Left ventricle myocardium inferior (tissue), 1 donor: ENCODE data around the gene ATP6V1G2. TPM values are rescaled to one million over a fixed set of nuclear protein-coding genes. Genes with fewer than 3 reads are reported as not detected.

ENCODE experiments used
- DNase-seq: peaks from one replicate; pipeline ENCODE4 v3.0.0-alpha.2; 2020
- H3K27ac ChIP-seq: fragments of 200-600 bp; replicated peaks from 2 replicates; pipeline ENCODE4 v1.8.0; 2021
- H3K27me3 ChIP-seq: fragments of 200-600 bp; 2 replicates; pipeline ENCODE4 v1.8.0; 2021; ENCODE audit warnings: low read depth
- H3K36me3 ChIP-seq: fragments of 200-600 bp; 2 replicates; pipeline ENCODE4 v1.8.0; 2021
- H3K4me1 ChIP-seq: fragments of 200-600 bp; 2 replicates; pipeline ENCODE4 v1.8.0; 2021
- H3K4me3 ChIP-seq: fragments of 200-600 bp; 2 replicates; pipeline ENCODE4 v1.8.0; 2021; ENCODE audit warnings: mild to moderate bottlenecking, moderate library complexity
- H3K9me3 ChIP-seq: fragments of 200-600 bp; replicated peaks from 2 replicates; pipeline ENCODE4 v1.8.0; 2021
- intact Hi-C: fragments of 100-400 bp; cut with micrococcal nuclease; formaldehyde crosslinking; loops from one replicate; pipeline ENCODE4 v1.11.0; 2022
- total RNA-seq: library from RNA; stranded (reverse); fragmentation: NEBNext Ultra II Directional; extraction: Animal tissue kit (Norgen Biotek cat#: 25700); gene quantifications from one replicate; pipeline ENCODE4 v1.2.1, GENCODE V29; 2021
- TF ChIP-seq, protein P1 (sequence below): fragments of 200-600 bp; IDR thresholded peaks from 2 replicates; pipeline ENCODE4 v1.8.0; 2021; ENCODE audit warnings: antibody characterized with exemption, mild to moderate bottlenecking, borderline replicate concordance
- donor health status: DM: no; HTN: yes; CAD: no; lungs with severe emphysema.

ATP6V1G2 gene
- total RNA-seq, 1 donor from 2014 or later: 1.6 TPM

- TF ChIP-seq, protein P1, sequence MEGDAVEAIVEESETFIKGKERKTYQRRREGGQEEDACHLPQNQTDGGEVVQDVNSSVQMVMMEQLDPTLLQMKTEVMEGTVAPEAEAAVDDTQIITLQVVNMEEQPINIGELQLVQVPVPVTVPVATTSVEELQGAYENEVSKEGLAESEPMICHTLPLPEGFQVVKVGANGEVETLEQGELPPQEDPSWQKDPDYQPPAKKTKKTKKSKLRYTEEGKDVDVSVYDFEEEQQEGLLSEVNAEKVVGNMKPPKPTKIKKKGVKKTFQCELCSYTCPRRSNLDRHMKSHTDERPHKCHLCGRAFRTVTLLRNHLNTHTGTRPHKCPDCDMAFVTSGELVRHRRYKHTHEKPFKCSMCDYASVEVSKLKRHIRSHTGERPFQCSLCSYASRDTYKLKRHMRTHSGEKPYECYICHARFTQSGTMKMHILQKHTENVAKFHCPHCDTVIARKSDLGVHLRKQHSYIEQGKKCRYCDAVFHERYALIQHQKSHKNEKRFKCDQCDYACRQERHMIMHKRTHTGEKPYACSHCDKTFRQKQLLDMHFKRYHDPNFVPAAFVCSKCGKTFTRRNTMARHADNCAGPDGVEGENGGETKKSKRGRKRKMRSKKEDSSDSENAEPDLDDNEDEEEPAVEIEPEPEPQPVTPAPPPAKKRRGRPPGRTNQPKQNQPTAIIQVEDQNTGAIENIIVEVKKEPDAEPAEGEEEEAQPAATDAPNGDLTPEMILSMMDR: no peak
- intact Hi-C loops: no loop called here
- H3K36me3 ChIP-seq: peaks cover 63% of the 10 kb centered on the region
- no peaks in the 10 kb centered on the region for H3K9me3 ChIP-seq
- H3K4me3 ChIP-seq: no peak overlapping the region
- peaks cover 32% of the 10 kb centered on the region for H3K4me1 ChIP-seq
- no peaks in the 10 kb centered on the region for H3K27me3 ChIP-seq
- DNase-seq: no peak
- H3K27ac ChIP-seq: no peak overlapping the region
Observed at GRCh38 chr6:31530659-31531058, 15.7 kb downstream of the ATP6V1G2 start.

- Histone ChIP-seq H3K4me3 (no peak overlapping the region), H3K4me1 (peaks cover 29% of the 10 kb centered on the region), H3K27ac (no peak overlapping the region), H3K27me3 (no peaks in the 10 kb centered on the region), H3K36me3 (peaks cover 52% of the 10 kb centered on the region), H3K9me3 (no peaks in the 10 kb centered on the region)
- no peak for DNase-seq
- TF ChIP-seq, protein P1: no peak
- intact Hi-C loops: no loop called here
Observed at GRCh38 chr6:31529329-31530150, 16.9 kb downstream of the ATP6V1G2 start.

- intact Hi-C loops: no loop called here
- TF ChIP-seq, protein P1: no peak
- DNase-seq: no peak
- Histone ChIP-seq H3K27me3 (no peaks in the 10 kb centered on the region), H3K27ac (no peak within 1 kb of the TSS), H3K36me3 (peaks cover 45% of the 10 kb centered on the region), H3K4me1 (peaks cover 29% of the 10 kb centered on the region), H3K4me3 (no peak within 1 kb of the TSS), H3K9me3 (no peaks in the 10 kb centered on the region)
Observed at GRCh38 chr6:31528821-31529328, 17.5 kb downstream of the ATP6V1G2 start, which contains the start of gene MCCD1. TSS of gene MCCD1 (plus strand) at chr6:31528962. CDS start at chr6:31529015, 53 bp downstream.

DNA sequence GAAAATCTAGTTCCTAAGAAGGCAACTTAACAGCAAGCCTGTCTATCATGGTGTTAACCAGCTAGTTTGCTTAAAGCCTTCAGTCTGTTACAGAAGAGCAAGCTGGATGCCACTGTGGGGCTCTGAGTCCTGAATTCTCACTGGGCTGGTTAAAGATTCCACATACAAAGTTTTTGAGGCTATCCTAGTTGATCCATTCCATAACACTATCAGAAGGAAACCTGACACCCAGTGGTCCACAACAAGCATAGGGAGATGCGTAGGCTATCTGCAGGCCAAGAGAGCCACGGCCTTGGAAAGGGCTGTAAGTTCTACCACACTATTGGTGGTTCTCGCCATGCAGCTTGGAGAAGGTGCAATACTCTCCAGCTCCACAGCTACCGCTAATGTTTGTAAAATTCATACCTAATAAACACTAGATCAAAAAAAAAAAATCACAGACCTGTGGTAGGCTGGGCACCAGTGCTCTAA is 18.1 kb downstream of the ATP6V1G2 start:
- DNase-seq: no peak
- H3K36me3 ChIP-seq: peaks cover 40% of the 10 kb centered on the region
- no peaks in the 10 kb centered on the region for H3K27me3 ChIP-seq
- H3K9me3 ChIP-seq: no peaks in the 10 kb centered on the region
- TF ChIP-seq, protein P1: no peak
- H3K4me3 ChIP-seq: no peak overlapping the region
- intact Hi-C loops: no loop called here
- no peak overlapping the region for H3K27ac ChIP-seq
- peaks cover 25% of the 10 kb centered on the region for H3K4me1 ChIP-seq

DNA sequence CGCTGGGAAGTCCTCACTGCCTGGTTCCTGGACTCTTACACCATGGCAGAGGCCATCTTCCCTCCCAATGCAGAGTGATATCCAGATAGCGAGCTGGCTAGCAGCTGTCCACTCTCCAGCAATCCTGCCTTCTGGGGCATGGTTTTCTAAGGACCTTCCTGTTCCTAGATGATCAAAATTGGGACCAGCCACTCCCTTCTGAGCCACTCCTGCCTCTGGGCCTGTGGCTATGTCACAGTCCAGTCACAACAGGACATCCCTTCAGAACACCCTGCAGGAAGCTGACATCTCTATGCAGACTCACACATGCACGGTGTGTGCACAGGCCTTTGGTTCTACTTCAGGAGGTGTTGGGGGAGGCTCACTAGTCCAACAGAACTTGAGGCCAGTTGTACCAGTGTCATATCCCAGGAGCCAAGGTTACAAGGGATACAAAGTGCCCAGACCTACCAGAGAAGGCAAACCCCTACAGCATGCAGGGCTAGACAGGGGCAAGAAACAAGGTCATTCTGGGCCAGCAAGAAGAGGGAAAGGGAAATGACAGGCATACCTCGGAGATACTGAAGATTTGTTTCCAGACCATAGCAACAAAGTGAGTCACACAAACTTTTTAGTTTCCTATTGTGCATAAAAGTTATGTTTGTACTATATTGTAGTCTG is 20.3 kb downstream of the ATP6V1G2 start:
- DNase-seq: no peak
- H3K36me3 ChIP-seq: peaks cover 17% of the 10 kb centered on the region
- no peaks in the 10 kb centered on the region for H3K27me3 ChIP-seq
- TF ChIP-seq, protein P1: no peak
- no peak overlapping the region for H3K4me3 ChIP-seq
- H3K9me3 ChIP-seq: no peaks in the 10 kb centered on the region
- peaks cover 9% of the 10 kb centered on the region for H3K4me1 ChIP-seq
- intact Hi-C loops: no loop called here
- no peak overlapping the region for H3K27ac ChIP-seq
